Liver (tissue), 3 donors: ENCODE measurements around the gene ZNF273.

Source experiments
- SP1 ChIP-seq: IDR thresholded peaks from 2 replicates; pipeline ENCODE4 v1.6.1; 2018; ENCODE audit warnings: antibody characterized with exemption, mild to moderate bottlenecking
- TF ChIP-seq, protein P1 (sequence below): fragments of 150-350 bp; IDR thresholded peaks from 2 replicates; pipeline ENCODE4 v1.5.1; 2017; ENCODE audit warnings: improper control_type of control experiment, low read depth, low read length; ENCODE audit not compliant: missing input control
- TF ChIP-seq, protein P2 (sequence below): IDR thresholded peaks from 2 replicates; pipeline ENCODE4 v1.6.1; 2016; ENCODE audit warnings: antibody characterized with exemption
- donor health status: healthy.
- donor health status: healthy.

DNA sequence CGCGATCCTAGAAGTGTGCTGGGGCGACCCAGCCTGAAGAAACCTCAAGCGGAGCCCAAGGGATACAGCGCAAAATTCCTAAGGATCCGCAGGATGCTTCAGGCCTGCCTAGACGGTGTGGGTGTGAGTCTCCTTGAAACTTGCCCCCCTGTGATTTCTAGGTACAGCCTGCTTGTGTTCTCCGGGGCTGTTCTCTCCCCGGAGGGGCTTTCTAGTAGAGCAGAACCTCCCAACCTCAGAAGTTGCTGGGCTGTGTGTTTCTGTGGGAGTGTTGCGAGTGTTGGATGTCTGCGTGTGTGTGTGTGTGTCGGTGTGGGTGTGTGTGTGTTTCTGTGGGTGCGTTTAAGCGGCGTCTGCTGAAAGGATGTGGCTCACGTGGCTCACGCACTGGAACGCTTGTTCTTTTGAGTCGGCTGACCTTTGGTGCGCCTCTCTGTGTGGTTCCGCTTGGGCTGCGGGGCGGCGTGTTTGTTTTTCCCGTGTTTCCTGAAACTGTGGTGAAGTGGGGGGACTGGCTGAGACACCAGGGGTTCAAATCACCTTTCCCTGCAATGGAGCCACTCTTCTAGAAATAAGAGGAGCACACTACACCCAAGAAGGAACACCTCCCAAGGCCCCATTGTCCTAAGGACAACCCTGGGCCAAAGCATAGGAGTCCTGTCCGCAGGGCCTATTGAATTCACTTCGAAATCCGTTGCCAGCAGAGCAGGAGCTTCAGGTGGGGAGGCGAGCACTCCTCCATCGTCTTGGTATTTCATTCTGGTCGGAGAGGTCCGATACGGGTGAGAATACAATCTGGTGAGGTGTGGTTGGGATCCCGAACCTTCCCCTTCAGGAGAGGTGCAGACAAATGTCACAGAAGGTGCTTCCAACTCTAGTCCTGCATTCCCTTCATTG lies 25.1 kb upstream of the ZNF273 start:
- TF ChIP-seq, protein P1, sequence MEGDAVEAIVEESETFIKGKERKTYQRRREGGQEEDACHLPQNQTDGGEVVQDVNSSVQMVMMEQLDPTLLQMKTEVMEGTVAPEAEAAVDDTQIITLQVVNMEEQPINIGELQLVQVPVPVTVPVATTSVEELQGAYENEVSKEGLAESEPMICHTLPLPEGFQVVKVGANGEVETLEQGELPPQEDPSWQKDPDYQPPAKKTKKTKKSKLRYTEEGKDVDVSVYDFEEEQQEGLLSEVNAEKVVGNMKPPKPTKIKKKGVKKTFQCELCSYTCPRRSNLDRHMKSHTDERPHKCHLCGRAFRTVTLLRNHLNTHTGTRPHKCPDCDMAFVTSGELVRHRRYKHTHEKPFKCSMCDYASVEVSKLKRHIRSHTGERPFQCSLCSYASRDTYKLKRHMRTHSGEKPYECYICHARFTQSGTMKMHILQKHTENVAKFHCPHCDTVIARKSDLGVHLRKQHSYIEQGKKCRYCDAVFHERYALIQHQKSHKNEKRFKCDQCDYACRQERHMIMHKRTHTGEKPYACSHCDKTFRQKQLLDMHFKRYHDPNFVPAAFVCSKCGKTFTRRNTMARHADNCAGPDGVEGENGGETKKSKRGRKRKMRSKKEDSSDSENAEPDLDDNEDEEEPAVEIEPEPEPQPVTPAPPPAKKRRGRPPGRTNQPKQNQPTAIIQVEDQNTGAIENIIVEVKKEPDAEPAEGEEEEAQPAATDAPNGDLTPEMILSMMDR, result no peak
- no peak for TF ChIP-seq SP1
- TF ChIP-seq, protein P2, sequence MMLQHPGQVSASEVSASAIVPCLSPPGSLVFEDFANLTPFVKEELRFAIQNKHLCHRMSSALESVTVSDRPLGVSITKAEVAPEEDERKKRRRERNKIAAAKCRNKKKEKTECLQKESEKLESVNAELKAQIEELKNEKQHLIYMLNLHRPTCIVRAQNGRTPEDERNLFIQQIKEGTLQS, result no peak
